Fibroblast of mammary gland (primary cell): ENCODE results near the gene CA10.

Experiments
- DNase-seq: peaks from one replicate; pipeline ENCODE4 v3.0.0-alpha.2; 2010; ENCODE audit warnings: low read depth
- H3K4me3 ChIP-seq: 2 replicates; pipeline ENCODE4 v1.5.1; 2011; ENCODE audit warnings: low read depth, mild to moderate bottlenecking, low read length, moderate library complexity; ENCODE audit not compliant: control insufficient read depth
- TF ChIP-seq, protein P1 (sequence below): conservative IDR thresholded peaks from 2 replicates; pipeline ENCODE4 v1.5.1; 2011; ENCODE audit warnings: low read depth, low read length, inconsistent platforms; ENCODE audit not compliant: control insufficient read depth, insufficient read depth

Gene CA10

DNA sequence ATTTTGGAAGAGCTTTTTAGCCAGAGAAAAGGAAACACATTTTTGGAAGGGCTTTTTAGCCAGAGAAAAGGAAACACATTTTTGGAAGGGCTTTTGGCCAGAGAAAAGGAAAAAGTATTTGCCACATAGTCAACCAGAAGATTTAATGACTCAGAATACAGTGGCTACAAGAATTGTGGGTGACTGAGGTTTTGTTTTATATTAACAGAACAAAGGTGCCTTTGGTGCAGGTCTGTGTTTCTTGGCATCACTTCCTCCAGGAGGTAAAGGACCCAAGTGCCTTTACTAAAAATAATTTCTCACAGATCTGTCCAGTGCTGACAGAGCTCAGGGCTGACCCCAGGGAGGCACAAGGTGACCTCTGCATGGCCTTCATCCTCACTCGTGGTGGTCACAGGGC, 363.1 kb downstream of the CA10 start:
- TF ChIP-seq, protein P1, sequence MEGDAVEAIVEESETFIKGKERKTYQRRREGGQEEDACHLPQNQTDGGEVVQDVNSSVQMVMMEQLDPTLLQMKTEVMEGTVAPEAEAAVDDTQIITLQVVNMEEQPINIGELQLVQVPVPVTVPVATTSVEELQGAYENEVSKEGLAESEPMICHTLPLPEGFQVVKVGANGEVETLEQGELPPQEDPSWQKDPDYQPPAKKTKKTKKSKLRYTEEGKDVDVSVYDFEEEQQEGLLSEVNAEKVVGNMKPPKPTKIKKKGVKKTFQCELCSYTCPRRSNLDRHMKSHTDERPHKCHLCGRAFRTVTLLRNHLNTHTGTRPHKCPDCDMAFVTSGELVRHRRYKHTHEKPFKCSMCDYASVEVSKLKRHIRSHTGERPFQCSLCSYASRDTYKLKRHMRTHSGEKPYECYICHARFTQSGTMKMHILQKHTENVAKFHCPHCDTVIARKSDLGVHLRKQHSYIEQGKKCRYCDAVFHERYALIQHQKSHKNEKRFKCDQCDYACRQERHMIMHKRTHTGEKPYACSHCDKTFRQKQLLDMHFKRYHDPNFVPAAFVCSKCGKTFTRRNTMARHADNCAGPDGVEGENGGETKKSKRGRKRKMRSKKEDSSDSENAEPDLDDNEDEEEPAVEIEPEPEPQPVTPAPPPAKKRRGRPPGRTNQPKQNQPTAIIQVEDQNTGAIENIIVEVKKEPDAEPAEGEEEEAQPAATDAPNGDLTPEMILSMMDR, result no peak
- H3K4me3 ChIP-seq, result no peak overlapping the region
- no peak for DNase-seq

GRCh38 chr17:51794466-51794865, 364.0 kb downstream of the CA10 start:
- H3K4me3 ChIP-seq, result no peak overlapping the region
- TF ChIP-seq, protein P1, result no peak
- DNase-seq, result no peak

- H3K4me3 ChIP-seq, result no peak overlapping the region
- no peak for DNase-seq
- TF ChIP-seq, protein P1, result no peak
These were observed 364.8 kb downstream of the CA10 start for GRCh38 chr17:51793686-51794085.

- TF ChIP-seq, protein P1, result no peak
- no peak for DNase-seq
- H3K4me3 ChIP-seq, result no peak overlapping the region
These were observed 379.7 kb downstream of the CA10 start for GRCh38 chr17:51778842-51779241.

- TF ChIP-seq, protein P1, result no peak
- H3K4me3 ChIP-seq, result no peak overlapping the region
- DNase-seq, result no peak
These were observed 388.3 kb downstream of the CA10 start for GRCh38 chr17:51770027-51770759.

- no peak for DNase-seq
- H3K4me3 ChIP-seq, result no peak overlapping the region
- TF ChIP-seq, protein P1, result no peak
These were observed 389.3 kb downstream of the CA10 start for GRCh38 chr17:51769231-51769630.

DNA sequence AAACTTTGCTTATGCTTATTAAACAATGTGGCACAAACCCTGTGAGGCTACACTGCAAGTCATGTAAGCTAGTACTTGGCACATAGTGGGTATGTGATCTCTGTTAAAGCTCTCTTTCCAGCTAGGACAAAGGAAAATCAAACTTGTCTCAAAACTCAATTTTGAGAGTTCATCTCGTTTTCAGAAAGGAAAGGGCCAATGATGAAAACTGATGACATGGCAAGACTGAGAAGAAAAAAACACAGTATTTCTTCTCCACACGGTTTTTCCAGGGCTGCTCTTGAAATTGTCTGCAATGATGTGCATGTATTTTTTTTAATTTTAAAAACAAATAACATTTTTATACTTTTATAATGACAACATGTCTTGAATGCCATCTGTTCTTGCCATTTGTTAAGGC, 389.8 kb downstream of the CA10 start:
- TF ChIP-seq, protein P1, result no peak
- no peak overlapping the region for H3K4me3 ChIP-seq
- DNase-seq, result no peak
